ENCODE measurements around the gene FCGBP.

The FCGBP gene

GRCh38 chr19:39943586-39943985 lies 9.2 kb upstream of the FCGBP start:
- no peak for DNase-seq

GRCh38 chr19:39942366-39942730 lies 7.9 kb upstream of the FCGBP start:
- DNase-seq, result no peak

- no peak for DNase-seq
These were observed 7.4 kb upstream of the FCGBP start for GRCh38 chr19:39941615-39942365.

- DNase-seq, result no peak
These were observed 6.7 kb upstream of the FCGBP start for GRCh38 chr19:39941151-39941550.

GRCh38 chr19:39940221-39940833 lies 5.9 kb upstream of the FCGBP start:
- no peak for DNase-seq

- no peak for DNase-seq
These were observed 5.1 kb upstream of the FCGBP start for GRCh38 chr19:39939556-39939955.

GRCh38 chr19:39937787-39938186 lies 3.4 kb upstream of the FCGBP start:
- no peak for DNase-seq

- DNase-seq, result no peak
These were observed 2.8 kb upstream of the FCGBP start for GRCh38 chr19:39937094-39937720.

GRCh38 chr19:39936622-39937021 lies 2.2 kb upstream of the FCGBP start:
- DNase-seq, result no peak

- DNase-seq, result no peak
These were observed 1.6 kb upstream of the FCGBP start for GRCh38 chr19:39936020-39936419.

GRCh38 chr19:39935364-39935661 lies 879 bp upstream of the FCGBP start:
- DNase-seq, result no peak

GRCh38 chr19:39929750-39930149 lies 4.7 kb downstream of the FCGBP start:
- no peak for DNase-seq

- DNase-seq, result no peak
These were observed 6.1 kb downstream of the FCGBP start for GRCh38 chr19:39928357-39928725.

GRCh38 chr19:39927524-39928356 lies 6.7 kb downstream of the FCGBP start:
- no peak for DNase-seq

GRCh38 chr19:39927076-39927475 lies 7.4 kb downstream of the FCGBP start:
- no peak for DNase-seq

GRCh38 chr19:39926170-39926760 lies 8.2 kb downstream of the FCGBP start:
- DNase-seq, result no peak

- DNase-seq, result no peak
These were observed 9.5 kb downstream of the FCGBP start for GRCh38 chr19:39924952-39925351.

GRCh38 chr19:39924389-39924788 lies 10.0 kb downstream of the FCGBP start:
- DNase-seq, result no peak

GRCh38 chr19:39923862-39924261 lies 10.6 kb downstream of the FCGBP start:
- no peak for DNase-seq

GRCh38 chr19:39919976-39920375 lies 14.5 kb downstream of the FCGBP start:
- DNase-seq, result no peak

GRCh38 chr19:39918183-39918651 lies 16.2 kb downstream of the FCGBP start:
- no peak for DNase-seq

GRCh38 chr19:39917561-39918182 lies 16.8 kb downstream of the FCGBP start:
- DNase-seq, result no peak

Data from NCI-H524 (cell line).